C4-2B (cell line): Measurements from ENCODE around the gene HLF.

Experiments used
- H3K27ac ChIP-seq: fragments of 450-650 bp; 2 replicates; pipeline ENCODE4 v1.5.1; 2017
- CTCF ChIP-seq: fragments of 450-650 bp; conservative IDR thresholded peaks from 2 replicates; pipeline ENCODE4 v1.5.1; 2017; ENCODE audit warnings: mild to moderate bottlenecking
- ZFX ChIP-seq: fragments of 450-650 bp; IDR thresholded peaks from 2 replicates; pipeline ENCODE4 v1.6.1; 2017

The HLF gene

DNA sequence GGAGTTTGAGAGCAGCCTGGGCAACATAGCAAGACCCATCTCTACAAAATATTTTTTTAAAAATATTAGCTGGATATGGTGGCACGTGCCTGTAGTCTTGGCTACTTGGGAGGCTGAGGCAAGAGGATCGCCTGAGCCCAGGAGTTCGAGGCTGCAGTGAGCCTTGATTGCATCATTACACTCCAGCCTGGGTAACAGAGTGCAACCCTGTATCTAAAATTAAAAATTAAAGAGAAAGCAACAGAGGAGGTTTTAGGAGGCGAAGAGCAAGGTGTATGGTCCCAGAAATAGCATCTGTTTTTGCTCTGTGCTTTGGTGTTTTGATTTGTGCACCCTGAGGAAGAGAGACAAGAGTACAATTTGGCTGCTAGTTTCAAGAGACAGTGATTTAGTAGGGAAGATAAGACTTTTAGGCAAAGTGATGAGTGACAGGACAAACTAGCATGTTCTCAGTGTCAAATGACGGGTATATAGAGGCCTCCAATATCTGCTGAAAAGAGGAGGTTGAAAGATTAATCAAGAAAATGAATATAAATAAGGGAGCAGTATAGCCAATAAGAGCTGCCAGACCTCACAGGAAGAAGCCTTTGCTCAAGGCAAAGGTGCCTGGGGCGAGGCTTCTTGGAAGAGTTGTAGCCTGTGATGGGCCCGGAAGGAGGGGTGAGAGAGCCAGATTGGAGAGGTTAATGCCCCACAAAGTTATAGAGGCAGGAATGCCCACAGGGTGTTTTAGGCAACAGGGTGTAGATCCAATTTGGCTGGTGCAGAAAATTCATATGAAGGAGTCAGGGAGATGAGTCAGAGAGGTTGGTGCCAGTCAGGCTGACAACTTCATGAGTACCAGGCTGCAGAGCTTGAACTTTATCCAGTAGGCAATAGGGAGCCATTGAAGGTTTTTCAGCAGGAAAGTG is 11.4 kb downstream of the HLF start:
- no peak overlapping the region for H3K27ac ChIP-seq
- no peak for TF ChIP-seq ZFX
- no peak for TF ChIP-seq CTCF

DNA sequence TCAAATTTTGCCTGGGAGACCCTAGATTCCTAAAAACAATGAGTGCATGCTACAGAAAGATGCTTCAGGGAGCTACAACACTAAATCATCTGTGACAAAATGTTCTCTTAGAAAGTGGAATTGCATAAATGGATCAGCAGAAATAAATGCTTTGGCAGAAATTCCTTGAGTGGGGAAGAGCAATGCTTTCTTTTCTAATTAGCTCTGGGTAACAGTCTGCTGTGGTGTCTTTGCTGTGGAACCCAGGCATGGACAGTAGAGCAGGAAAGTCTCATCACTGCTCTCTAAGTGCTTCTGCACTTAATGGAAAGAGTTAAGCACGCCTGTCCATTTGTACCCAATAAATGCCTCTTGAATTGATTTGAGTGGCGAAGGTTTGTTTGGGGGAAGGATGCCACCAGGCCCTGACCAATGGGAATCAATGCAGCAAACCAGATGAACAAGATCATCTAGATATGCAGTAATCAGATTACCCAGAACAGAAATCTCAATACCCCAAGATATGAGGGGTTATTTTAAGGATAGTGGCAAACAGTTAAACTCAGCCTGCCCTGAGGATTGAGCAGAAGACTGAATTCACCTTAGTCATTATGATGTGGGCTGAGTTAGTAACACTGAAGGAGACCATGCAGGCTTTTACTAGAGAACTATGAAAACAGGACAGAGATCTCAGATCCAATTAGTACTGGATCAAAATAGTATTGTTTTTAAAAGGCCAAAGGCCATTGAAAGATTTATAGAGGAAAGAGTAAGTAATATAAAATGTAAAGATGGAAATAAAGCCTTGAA is 13.6 kb downstream of the HLF start:
- no peak overlapping the region for H3K27ac ChIP-seq
- TF ChIP-seq CTCF (no peak), ZFX (no peak)

GRCh38 chr17:55279203-55279602 is 14.4 kb downstream of the HLF start:
- no peak for TF ChIP-seq ZFX
- TF ChIP-seq CTCF = no peak

DNA sequence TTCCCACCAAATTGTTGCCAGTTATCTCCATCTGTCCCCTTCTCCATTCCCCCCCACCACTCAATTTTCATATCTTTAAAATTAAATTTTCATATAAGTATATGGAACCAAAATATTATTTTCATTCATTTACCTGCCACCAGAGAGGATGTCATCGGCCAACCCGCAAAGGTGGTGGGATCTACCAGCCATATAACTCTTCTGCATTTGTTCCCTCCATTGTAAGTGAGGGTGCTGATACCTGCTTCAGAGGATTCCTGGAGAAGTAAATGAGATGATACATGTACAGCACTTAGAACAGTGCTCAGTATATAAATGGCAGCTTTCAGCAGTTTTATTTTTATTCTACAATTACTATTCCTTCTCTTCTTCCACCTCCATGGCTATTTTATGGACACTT is 15.0 kb downstream of the HLF start:
- no peak overlapping the region for H3K27ac ChIP-seq
- TF ChIP-seq CTCF (no peak), ZFX (no peak)

More at GRCh38 chr17:55279203-55279602, 14.4 kb downstream of the HLF start:
- H3K27ac ChIP-seq = no peak overlapping the region

DNA sequence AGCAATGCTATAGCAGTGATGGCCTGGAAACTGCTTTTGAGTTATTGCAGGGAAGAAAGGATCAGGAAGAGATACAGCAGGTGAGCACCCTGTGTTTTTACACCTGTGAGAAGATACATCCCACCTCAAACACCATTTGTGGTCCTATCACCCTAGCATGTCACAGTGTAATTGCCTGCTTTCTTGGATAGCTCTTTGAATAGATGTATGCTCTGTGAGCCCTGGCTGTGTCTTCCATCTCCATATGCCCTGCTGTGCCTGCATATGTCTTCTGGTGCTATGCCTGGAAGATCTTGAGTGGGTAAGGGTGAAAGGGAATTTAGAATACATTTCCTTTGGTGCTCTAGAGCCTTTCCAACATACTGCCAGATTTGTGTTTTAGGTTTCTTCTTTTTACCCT is 15.5 kb downstream of the HLF start:
- no peak overlapping the region for H3K27ac ChIP-seq
- TF ChIP-seq CTCF (no peak), ZFX (no peak)

DNA sequence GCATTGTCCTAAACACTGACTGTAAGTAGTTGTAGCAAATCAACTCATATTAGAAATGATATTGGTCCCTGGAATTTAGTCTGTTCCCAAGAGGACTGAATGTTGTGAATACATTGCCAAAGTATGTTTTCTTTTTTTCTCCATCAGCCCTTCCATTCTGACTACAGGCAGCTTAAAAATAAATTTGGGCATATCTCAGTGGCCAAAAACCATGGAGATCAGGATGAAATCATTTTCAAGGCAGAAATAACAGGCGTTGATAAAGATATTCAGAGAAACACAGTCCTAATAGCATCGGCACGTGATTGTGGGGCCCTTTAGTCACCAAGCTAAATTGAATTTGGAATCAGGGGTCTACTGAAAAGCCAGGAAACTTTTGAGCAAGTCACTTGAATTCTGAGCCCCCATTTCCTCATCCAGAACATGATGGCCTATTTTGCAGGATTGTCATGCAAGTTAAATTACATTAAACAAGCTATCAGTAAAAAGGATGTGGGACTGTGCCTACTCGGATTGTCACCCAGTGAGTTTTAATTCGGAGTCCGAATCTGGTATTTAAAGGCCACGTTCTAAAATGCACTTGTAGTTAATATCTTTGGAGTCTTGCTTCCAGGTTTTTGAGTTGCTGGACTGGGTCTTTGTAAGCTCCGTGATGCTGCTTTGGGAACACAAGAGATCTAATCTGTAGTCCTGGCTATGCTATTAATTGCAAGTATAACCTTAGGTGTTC is 17.1 kb downstream of the HLF start:
- no peak overlapping the region for H3K27ac ChIP-seq
- TF ChIP-seq ZFX (no peak), CTCF (no peak)
